B cell (primary cell): ENCODE measurements around the gene CALHM5. TPM values are rescaled to one million over a fixed set of nuclear protein-coding genes. Genes with fewer than 3 reads are reported as not detected.

ENCODE experiments used
- ATAC-seq: fragments of 200-7000 bp; cut with Tn5 transposase; one replicate; pipeline ENCODE4 v1.10.0; 2021; ENCODE audit warnings: low read depth, mild to moderate bottlenecking, moderate number of reproducible peaks, moderate library complexity
- CTCF ChIA-PET: fragments of 350-600 bp; sonication (Branson Sonifier 250); formaldehyde crosslinking; loops from one replicate; lab custom pipeline; 2021; ENCODE audit warnings: antibody characterized with exemption, inconsistent platforms; lab: Charles Lee
- POLR2A ChIA-PET: fragments of 350-600 bp; sonication (Branson Sonifier 250); formaldehyde crosslinking; loops from one replicate; lab custom pipeline; 2021; ENCODE audit warnings: antibody characterized with exemption; lab: Charles Lee
- DNase-seq: peaks from one replicate; pipeline ENCODE4 v3.0.0; 2013
- H2AFZ ChIP-seq: 2 replicates; pipeline ENCODE4 v1.6.1; 2012; ENCODE audit warnings: mild to moderate bottlenecking, low read depth, low read length; ENCODE audit not compliant: insufficient read depth, poor library complexity, severe bottlenecking
- H3K27ac ChIP-seq, 2 donors: 1 replicate in 1 of 2; 2 replicates in 1 of 2; pipeline ENCODE4 v1.5.1; 2012 to 2013; ENCODE audit warnings: low read length in 2 of 2, mild to moderate bottlenecking in 2 of 2, moderate library complexity in 1 of 2
- H3K27me3 ChIP-seq, 4 experiments: fragments of 200-600 bp in 1 of 4; sonication (generic) in 1 of 4; replicated peaks in 1 of 4; 1 replicate in 2 of 4; 2 replicates in 2 of 4; pipeline versions ENCODE4 v1.6.1 to v1.7.0; 2013 to 2016; ENCODE audit warnings: low read length in 3 of 4, mild to moderate bottlenecking in 2 of 4, mixed read lengths in 1 of 4, moderate library complexity in 1 of 4; ENCODE audit not compliant: insufficient read depth in 4 of 4, control insufficient read depth in 3 of 4; ENCODE audit errors: control extremely low read depth in 1 of 4
- H3K36me3 ChIP-seq, 2 experiments: replicated peaks in 1 of 2; 1 replicate in 1 of 2; 2 replicates in 1 of 2; pipeline versions ENCODE4 v1.6.1 to v1.7.1; 2013; ENCODE audit warnings: low read length in 1 of 2; ENCODE audit not compliant: insufficient read depth in 2 of 2, control insufficient read depth in 1 of 2; ENCODE audit errors: control extremely low read depth in 1 of 2, extremely low read depth in 1 of 2
- H3K4me1 ChIP-seq, 2 donors: fragments of 200-600 bp in 1 of 2; sonication (generic) in 1 of 2; 1 replicate in 1 of 2; 2 replicates in 1 of 2; pipeline versions ENCODE4 v1.5.1 to v1.6.1; 2013 to 2017; ENCODE audit warnings: low read length in 2 of 2; ENCODE audit not compliant: control insufficient read depth in 2 of 2, insufficient read depth in 2 of 2
- H3K4me2 ChIP-seq: replicated peaks from 2 replicates; pipeline ENCODE3; 2012; ENCODE audit warnings: mild to moderate bottlenecking, low read depth, low read length; ENCODE audit not compliant: poor library complexity, severe bottlenecking
- H3K4me3 ChIP-seq, 5 experiments: fragments of 200-600 bp in 1 of 5; sonication (generic) in 1 of 5; 1 replicate in 3 of 5; 2 replicates in 2 of 5; pipeline versions ENCODE4 v1.5.1 to v1.7.0; 2011 to 2016; ENCODE audit warnings: low read length in 4 of 5, mild to moderate bottlenecking in 4 of 5, low read depth in 2 of 5, control low read depth in 1 of 5, moderate library complexity in 1 of 5; ENCODE audit not compliant: insufficient read depth in 1 of 5; ENCODE audit errors: control extremely low read depth in 1 of 5, extremely low read depth in 1 of 5
- H3K79me2 ChIP-seq: fragments of 200-600 bp; sonication (generic); one replicate; pipeline ENCODE4 v1.6.0; 2016; ENCODE audit warnings: low read length; ENCODE audit not compliant: control insufficient read depth, insufficient read depth
- H3K9ac ChIP-seq: fragments of 200-600 bp; sonication (generic); 2 replicates; pipeline ENCODE4 v1.6.1; 2017; ENCODE audit warnings: mild to moderate bottlenecking, low read length, moderate library complexity
- H3K9me3 ChIP-seq, 3 donors: one replicate each; pipeline versions ENCODE4 v1.6.1 to v1.7.1; 2013; ENCODE audit warnings: low read length in 2 of 3; ENCODE audit not compliant: control insufficient read depth in 2 of 3, insufficient read depth in 1 of 3; ENCODE audit errors: control extremely low read depth in 1 of 3
- H4K20me1 ChIP-seq: 2 replicates; pipeline ENCODE4 v1.6.0; 2012; ENCODE audit warnings: mild to moderate bottlenecking, low read length; ENCODE audit not compliant: insufficient read depth, control insufficient read depth, poor library complexity, severe bottlenecking
- H3K27ac Mint-ChIP-seq: one replicate; pipeline ENCODE4 v1.8.0; 2021; ENCODE audit warnings: mixed read lengths
- H3K27me3 Mint-ChIP-seq: one replicate; pipeline ENCODE4 v1.8.0; 2021; ENCODE audit warnings: mixed read lengths
- H3K4me1 Mint-ChIP-seq: one replicate; pipeline ENCODE4 v1.8.0; 2021; ENCODE audit warnings: mixed read lengths
- H3K4me3 Mint-ChIP-seq: one replicate; pipeline ENCODE4 v1.8.0; 2021; ENCODE audit warnings: mixed read lengths
- H3K9me3 Mint-ChIP-seq: one replicate; pipeline ENCODE4 v1.8.0; 2022; ENCODE audit warnings: mixed read lengths; ENCODE audit not compliant: insufficient read depth
- CTCF ChIP-seq: fragments of 200-600 bp; IDR thresholded peaks from one replicate; pipeline ENCODE4 v1.8.0; 2022; ENCODE audit warnings: antibody characterized with exemption, mild to moderate bottlenecking
- EZH2 ChIP-seq: IDR thresholded peaks from 2 replicates; pipeline ENCODE4 v1.6.1; 2012; ENCODE audit warnings: borderline replicate concordance, low read depth, mild to moderate bottlenecking, moderate library complexity, low read length; ENCODE audit not compliant: insufficient read depth, poor library complexity, severe bottlenecking
- WGBS: methylation state at CpG from one replicate; pipeline ENCODE4 v1.1.5; 2013; ENCODE audit warnings: missing lambda C conversion rate; ENCODE audit not compliant: insufficient coverage; 5-methylcytosine and 5-hydroxymethylcytosine counted together
- intact Hi-C: fragments of 100-400 bp; cut with micrococcal nuclease; formaldehyde crosslinking; loops from one replicate; pipeline ENCODE4 v1.10.0; 2022
- polyA plus RNA-seq: library from polyadenylated mRNA; depleted of rRNA; stranded (reverse); fragments of >200 nt; gene quantifications from 2 replicates; pipeline ENCODE4 v1.2.3, GENCODE V29; 2012
- total RNA-seq, 2 donors: library from RNA; stranded (reverse); fragments of 120-200 nt in 1 of 2; gene quantifications; 1 replicate in 1 of 2; 2 replicates in 1 of 2; pipeline versions ENCODE4 v1.2.3 to v1.2.4, GENCODE V29; 2013 to 2022

CALHM5 gene
- total and polyA plus RNA-seq, 2 donors (not counting 1 experiment from before 2014, with no cell fraction given), result not detected

GRCh38 chr6:116468293-116468692, 43.1 kb upstream of the CALHM5 start:
- no peak for DNase-seq
- Histone ChIP-seq H2AFZ (no peak overlapping the region), H3K9ac (no peak overlapping the region), H3K9me3 (no peaks in the 10 kb centered on the region), H3K4me3 (no peak overlapping the region), H4K20me1 (no peaks in the 10 kb centered on the region), H3K4me2 (no peak overlapping the region), H3K27ac (no peak overlapping the region), H3K79me2 (no peaks in the 10 kb centered on the region), H3K27me3 (no peaks in the 10 kb centered on the region), H3K4me1 (peaks cover 37 to 45% of the 10 kb centered on the region in 2 donors), H3K36me3 (no peaks in the 10 kb centered on the region)
- whole genome bisulfite sequencing, result no CpG with 5 or more reads among the region's 1 CpG
- intact Hi-C loops, result loop anchor here (10.0 kb wide), 1 partner anchor 363 kb away; the partner anchor contains the start of gene NT5DC1
- no peak for ATAC-seq
- TF ChIP-seq CTCF (no peak), EZH2 (no peak)
- no peak overlapping the region for H3K4me3 Mint-ChIP-seq
- peak overlapping the region; percentile 72 for H3K27ac Mint-ChIP-seq
- peaks cover 46% of the 10 kb centered on the region for H3K4me1 Mint-ChIP-seq
- H3K9me3 Mint-ChIP-seq, result no peaks in the 10 kb centered on the region
- no peaks in the 10 kb centered on the region for H3K27me3 Mint-ChIP-seq
- CTCF ChIA-PET, result no interaction called here
- POLR2A ChIA-PET, result interaction anchor here (0.6 to 1.0 kb wide), 2 partner anchors 189 to 193 kb away, joined by 5 to 8 read pairs; no protein-coding TSS in a partner anchor

GRCh38 chr6:116471531-116471930, 39.9 kb upstream of the CALHM5 start:
- no peak overlapping the region for H3K4me3 Mint-ChIP-seq
- Histone ChIP-seq H3K9ac (no peak overlapping the region), H3K27me3 (no peaks in the 10 kb centered on the region), H2AFZ (no peak overlapping the region), H3K79me2 (no peaks in the 10 kb centered on the region), H3K9me3 (no peaks in the 10 kb centered on the region), H4K20me1 (no peaks in the 10 kb centered on the region), H3K4me2 (no peak overlapping the region), H3K36me3 (no peaks in the 10 kb centered on the region), H3K4me3 (no peak overlapping the region), H3K27ac (no peak overlapping the region), H3K4me1 (peaks cover 28 to 37% of the 10 kb centered on the region in 2 donors)
- peaks cover 44% of the 10 kb centered on the region for H3K4me1 Mint-ChIP-seq
- ChIA-PET POLR2A (no interaction called here), CTCF (interaction anchor here (1.6 to 1.7 kb wide), 2 partner anchors 89 to 182 kb away, joined by 4 to 5 read pairs; no protein-coding TSS in a partner anchor)
- no CpG with 5 or more reads among the region's 1 CpG for WGBS
- TF ChIP-seq CTCF, result no peak
- ATAC-seq, result no peak
- H3K27ac Mint-ChIP-seq, result no peak overlapping the region
- intact Hi-C loops, result no loop called here
- DNase-seq, result no peak
- H3K9me3 Mint-ChIP-seq, result no peaks in the 10 kb centered on the region
- no peaks in the 10 kb centered on the region for H3K27me3 Mint-ChIP-seq
